Transverse colon (tissue), 3 donors: ENCODE results near the gene OR2J3.

Source experiments
- EP300 ChIP-seq: sonication (generic); formaldehyde crosslinking; IDR thresholded peaks from one replicate; pipeline ENCODE4 v1.6.1; 2017; ENCODE audit warnings: antibody characterized with exemption, low read depth
- POLR2A ChIP-seq: fragments of 450-650 bp; IDR thresholded peaks from one replicate; pipeline ENCODE4 v1.6.1; 2016; ENCODE audit warnings: antibody characterized with exemption, mild to moderate bottlenecking, moderate library complexity
- TF ChIP-seq, protein P1 (sequence below), 5 experiments: fragments of 200-600 bp in 3 of 5; fragments of 450-650 bp in 2 of 5; sonication (generic) in 3 of 5; IDR thresholded peaks; 1 replicate in 2 of 5; 2 replicates in 3 of 5; pipeline ENCODE4 v1.5.1; 2016 to 2017; ENCODE audit warnings: antibody characterized with exemption in 5 of 5, inconsistent platforms in 3 of 5, mild to moderate bottlenecking in 2 of 5, moderate library complexity in 1 of 5

DNA sequence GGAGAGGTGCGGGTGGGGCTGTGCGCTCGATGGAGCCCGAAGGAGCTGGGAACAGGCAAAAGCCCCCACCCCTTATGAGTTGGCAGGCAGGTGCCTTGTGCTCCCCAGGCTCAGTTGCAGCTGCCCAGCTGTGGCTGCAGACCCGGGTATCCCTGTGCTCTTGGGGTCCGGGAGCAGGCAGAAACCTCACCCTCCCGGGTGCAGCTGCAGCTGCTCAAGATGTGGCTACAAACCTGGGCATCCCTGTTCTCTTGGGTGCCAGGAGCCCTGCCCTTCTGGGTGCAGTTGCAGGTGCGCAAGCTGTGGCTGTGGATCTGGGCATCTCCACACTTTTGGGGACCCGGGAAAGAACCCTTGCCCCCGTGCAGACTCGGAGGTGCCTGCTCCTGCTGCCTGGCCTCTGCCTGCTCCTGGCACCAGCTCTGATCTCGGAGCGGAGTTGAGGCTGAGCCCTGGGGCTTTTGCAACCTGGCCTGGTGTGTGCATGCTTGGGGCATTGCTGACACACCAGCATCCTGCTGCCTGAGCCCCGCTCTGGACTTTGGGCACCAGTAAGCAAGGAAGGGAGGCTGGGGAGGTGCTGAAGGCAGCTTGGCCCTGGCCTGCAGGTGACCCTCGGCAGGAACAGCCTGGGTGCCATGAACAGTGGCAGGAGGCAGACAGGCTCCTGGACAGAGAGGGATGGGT lies 21.6 kb downstream of the OR2J3 start:
- no peak for TF ChIP-seq POLR2A
- TF ChIP-seq, protein P1, sequence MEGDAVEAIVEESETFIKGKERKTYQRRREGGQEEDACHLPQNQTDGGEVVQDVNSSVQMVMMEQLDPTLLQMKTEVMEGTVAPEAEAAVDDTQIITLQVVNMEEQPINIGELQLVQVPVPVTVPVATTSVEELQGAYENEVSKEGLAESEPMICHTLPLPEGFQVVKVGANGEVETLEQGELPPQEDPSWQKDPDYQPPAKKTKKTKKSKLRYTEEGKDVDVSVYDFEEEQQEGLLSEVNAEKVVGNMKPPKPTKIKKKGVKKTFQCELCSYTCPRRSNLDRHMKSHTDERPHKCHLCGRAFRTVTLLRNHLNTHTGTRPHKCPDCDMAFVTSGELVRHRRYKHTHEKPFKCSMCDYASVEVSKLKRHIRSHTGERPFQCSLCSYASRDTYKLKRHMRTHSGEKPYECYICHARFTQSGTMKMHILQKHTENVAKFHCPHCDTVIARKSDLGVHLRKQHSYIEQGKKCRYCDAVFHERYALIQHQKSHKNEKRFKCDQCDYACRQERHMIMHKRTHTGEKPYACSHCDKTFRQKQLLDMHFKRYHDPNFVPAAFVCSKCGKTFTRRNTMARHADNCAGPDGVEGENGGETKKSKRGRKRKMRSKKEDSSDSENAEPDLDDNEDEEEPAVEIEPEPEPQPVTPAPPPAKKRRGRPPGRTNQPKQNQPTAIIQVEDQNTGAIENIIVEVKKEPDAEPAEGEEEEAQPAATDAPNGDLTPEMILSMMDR (IDR thresholded peaks at IDR 0.05), result no peak
- TF ChIP-seq EP300, result no peak
